GM23338 (cell line): ENCODE measurements around the gene MIA. TPM values are rescaled to one million over a fixed set of nuclear protein-coding genes. Genes with fewer than 3 reads are reported as not detected.

ENCODE experiments used
- ATAC-seq: fragments of 200-7000 bp; cut with Tn5 transposase; 3 replicates; pipeline ENCODE4 v1.9.1; 2020
- DNase-seq: peaks from one replicate; pipeline ENCODE4 v3.0.0-alpha.2; 2015; ENCODE audit warnings: low spot score
- H2AFZ ChIP-seq: fragments of 200-600 bp; sonication (generic); 2 replicates; pipeline ENCODE4 v1.8.0; 2016; ENCODE audit warnings: antibody characterized with exemption, mild to moderate bottlenecking, moderate library complexity
- H3F3A ChIP-seq: fragments of 200-600 bp; sonication (generic); replicated peaks from 2 replicates; pipeline ENCODE4 v1.8.0; 2017; ENCODE audit warnings: antibody characterized with exemption, mixed run types, low read depth
- H3K27ac ChIP-seq: fragments of 200-600 bp; sonication (generic); 2 replicates; pipeline ENCODE4 v1.6.1; 2016; ENCODE audit warnings: low read depth
- H3K27me3 ChIP-seq: fragments of 200-600 bp; sonication (generic); 2 replicates; pipeline ENCODE4 v1.8.0; 2016; ENCODE audit warnings: mild to moderate bottlenecking, mixed run types, moderate library complexity; ENCODE audit not compliant: insufficient read depth
- H3K36me3 ChIP-seq: fragments of 200-600 bp; sonication (generic); 2 replicates; pipeline ENCODE4 v1.8.0; 2016; ENCODE audit warnings: mild to moderate bottlenecking; ENCODE audit not compliant: insufficient read depth
- H3K4me1 ChIP-seq: fragments of 200-600 bp; sonication (generic); 2 replicates; pipeline ENCODE4 v1.8.0; 2016; ENCODE audit warnings: mild to moderate bottlenecking, moderate library complexity; ENCODE audit not compliant: insufficient read depth
- H3K4me2 ChIP-seq: fragments of 200-600 bp; sonication (generic); 2 replicates; pipeline ENCODE4 v1.7.1; 2017; ENCODE audit warnings: mixed run types
- H3K4me3 ChIP-seq: fragments of 200-600 bp; sonication (generic); 2 replicates; pipeline ENCODE4 v1.6.1; 2016; ENCODE audit warnings: mixed run types
- H3K79me2 ChIP-seq: fragments of 200-600 bp; sonication (generic); replicated peaks from 2 replicates; pipeline ENCODE4 v1.8.0; 2017; ENCODE audit warnings: mild to moderate bottlenecking; ENCODE audit not compliant: insufficient read depth
- H3K9me2 ChIP-seq: fragments of 200-600 bp; sonication (generic); 2 replicates; pipeline ENCODE4 v1.8.0; 2017; ENCODE audit not compliant: insufficient read depth
- H4K20me1 ChIP-seq: fragments of 200-600 bp; sonication (generic); replicated peaks from 2 replicates; pipeline ENCODE4 v1.8.0; 2017; ENCODE audit warnings: mild to moderate bottlenecking; ENCODE audit not compliant: insufficient read depth
- H3K27ac Mint-ChIP-seq: 2 replicates; pipeline ENCODE4 v1.8.0; 2020; ENCODE audit warnings: inconsistent platforms, mild to moderate bottlenecking, moderate library complexity, mixed read lengths
- H3K27me3 Mint-ChIP-seq: 3 replicates; pipeline ENCODE4 v1.8.0; 2022; ENCODE audit warnings: low read depth, mild to moderate bottlenecking, moderate library complexity, mixed read lengths, inconsistent platforms; ENCODE audit not compliant: insufficient read depth, poor library complexity
- H3K36me3 Mint-ChIP-seq: 3 replicates; pipeline ENCODE4 v1.8.0; 2021; ENCODE audit warnings: low read depth, mild to moderate bottlenecking, inconsistent platforms, moderate library complexity, mixed read lengths
- H3K4me1 Mint-ChIP-seq: 3 replicates; pipeline ENCODE4 v1.8.0; 2020; ENCODE audit warnings: mild to moderate bottlenecking, inconsistent platforms, mixed read lengths
- H3K4me3 Mint-ChIP-seq: 3 replicates; pipeline ENCODE4 v1.8.0; 2021; ENCODE audit warnings: moderate library complexity, mild to moderate bottlenecking, inconsistent platforms, mixed read lengths
- H3K9me3 Mint-ChIP-seq: 3 replicates; pipeline ENCODE4 v1.8.0; 2020; ENCODE audit warnings: moderate library complexity, mild to moderate bottlenecking, inconsistent platforms, mixed read lengths
- CREB1 ChIP-seq: fragments of 250-450 bp; sonication (Bioruptor Pico); IDR thresholded peaks from 2 replicates; pipeline ENCODE4 v1.5.0; 2020; ENCODE audit warnings: low read depth, mild to moderate bottlenecking, moderate library complexity
- ETS1 ChIP-seq: IDR thresholded peaks from 2 replicates; pipeline ENCODE4 v1.6.1; 2016; ENCODE audit warnings: antibody characterized with exemption
- POLR2AphosphoS5 ChIP-seq: IDR thresholded peaks from 2 replicates; pipeline ENCODE4 v1.6.1; 2016; ENCODE audit warnings: antibody characterized with exemption, low read depth
- ZNF462 ChIP-seq: fragments of 250-450 bp; sonication (Bioruptor Pico); IDR thresholded peaks from 2 replicates; pipeline ENCODE4 v1.5.0; 2020; ENCODE audit warnings: mild to moderate bottlenecking, moderate library complexity
- polyA plus RNA-seq: library from polyadenylated mRNA; unstranded; fragments of >200 nt; fragmentation: Nextera tagmentation; extraction: Ambion mirVana; gene quantifications from 2 replicates; pipeline ENCODE4 v1.2.1, GENCODE V29; 2016
- total RNA-seq: library from RNA; depleted of rRNA; stranded (reverse); fragments of >200 nt; shearing (Covaris generic); gene quantifications from 2 replicates; pipeline ENCODE4 v1.2.3, GENCODE V29; 2014

The MIA gene
- total and polyA plus RNA-seq, 2 experiments from 2014 or later: not detected

GRCh38 chr19:40776932-40777644 lies 1.8 kb downstream of the MIA start:
- no peaks in the 10 kb centered on the region for H3K27me3 ChIP-seq
- DNase-seq (peak; percentile 96), ATAC-seq (peak; percentile 63)
- no peak overlapping the region for H2AFZ ChIP-seq
- Mint-ChIP-seq H3K27me3 (peaks cover 17% of the 10 kb centered on the region), H3K4me3 (peak overlapping the region; percentile 79), H3K27ac (peak overlapping the region; percentile 100), H3K4me1 (peaks cover 20% of the 10 kb centered on the region), H3K36me3 (peaks cover 7% of the 10 kb centered on the region), H3K9me3 (no peaks in the 10 kb centered on the region; the same call in 1 of the 3 replicates)
- H3K4me3 ChIP-seq: peak overlapping the region; percentile 54
- H4K20me1 ChIP-seq: no peaks in the 10 kb centered on the region
- peaks cover 5% of the 10 kb centered on the region for H3K79me2 ChIP-seq
- TF ChIP-seq ETS1 (no peak), CREB1 (CRISPR knock-in tag) (peak; percentile 93), ZNF462 (CRISPR knock-in tag) (no peak)
- H3K27ac ChIP-seq: peak overlapping the region; percentile 100
- H3K36me3 ChIP-seq: no peaks in the 10 kb centered on the region
- peaks cover 11% of the 10 kb centered on the region for H3K4me1 ChIP-seq
- H3K9me2 ChIP-seq: no peaks in the 10 kb centered on the region
- peaks cover 5% of the 10 kb centered on the region; the same call in 1 of the 2 replicates for H3F3A ChIP-seq
- peak overlapping the region; percentile 73 for H3K4me2 ChIP-seq

GRCh38 chr19:40777645-40777936 lies 2.3 kb downstream of the MIA start:
- peaks cover 20% of the 10 kb centered on the region for H3K4me1 Mint-ChIP-seq

More at GRCh38 chr19:40777645-40777936, 2.3 kb downstream of the MIA start:
- Histone ChIP-seq H3K79me2 (peaks cover 5% of the 10 kb centered on the region), H3K27me3 (no peaks in the 10 kb centered on the region), H3K4me2 (peak overlapping the region; percentile 73), H3F3A (peaks cover 5% of the 10 kb centered on the region; the same call in 1 of the 2 replicates), H3K27ac (peak overlapping the region; percentile 100), H3K36me3 (no peaks in the 10 kb centered on the region), H4K20me1 (no peaks in the 10 kb centered on the region), H3K4me1 (peaks cover 11% of the 10 kb centered on the region), H3K9me2 (no peaks in the 10 kb centered on the region), H3K4me3 (peak overlapping the region; percentile 54), H2AFZ (no peak overlapping the region)
- DNase-seq (no peak), ATAC-seq (no peak)
- Mint-ChIP-seq H3K27ac (peak overlapping the region; percentile 100), H3K36me3 (peaks cover 8% of the 10 kb centered on the region), H3K27me3 (peaks cover 17% of the 10 kb centered on the region), H3K4me3 (peak overlapping the region; percentile 79), H3K9me3 (no peaks in the 10 kb centered on the region; the same call in 1 of the 3 replicates)
- TF ChIP-seq POLR2AphosphoS5: peak; percentile 25; the same call in 1 of the 2 replicates
- no peak for TF ChIP-seq ZNF462 (CRISPR knock-in tag)
